SJSA1 (cell line): Measurements from ENCODE around the gene ADARB2. TPM values are rescaled to one million over a fixed set of nuclear protein-coding genes. Genes with fewer than 3 reads are reported as not detected.

ENCODE experiments used
- DNase-seq, 2 experiments: peaks; one replicate each; pipeline ENCODE4 v3.0.0-alpha.2; 2015 to 2020; ENCODE audit warnings: low spot score in 2 of 2, low read depth in 1 of 2
- H3K27ac ChIP-seq: fragments of 250-450 bp; sonication (Bioruptor Pico); 2 replicates; pipeline ENCODE4 v1.5.1; 2020; ENCODE audit warnings: mild to moderate bottlenecking, moderate library complexity
- H3K27me3 ChIP-seq: fragments of 250-450 bp; sonication (Bioruptor Pico); replicated peaks from 2 replicates; pipeline ENCODE4 v1.5.1; 2020; ENCODE audit warnings: mild to moderate bottlenecking, moderate library complexity
- H3K36me3 ChIP-seq: fragments of 250-450 bp; sonication (Bioruptor Pico); 2 replicates; pipeline ENCODE4 v1.5.1; 2020; ENCODE audit warnings: mild to moderate bottlenecking
- H3K4me1 ChIP-seq: fragments of 250-450 bp; sonication (Bioruptor Pico); replicated peaks from 2 replicates; pipeline ENCODE4 v1.6.1; 2021; ENCODE audit warnings: mild to moderate bottlenecking
- H3K4me3 ChIP-seq: fragments of 250-450 bp; sonication (Bioruptor Pico); 2 replicates; pipeline ENCODE4 v1.5.1; 2020; ENCODE audit warnings: mild to moderate bottlenecking
- H3K9me3 ChIP-seq: fragments of 250-450 bp; sonication (Bioruptor Pico); replicated peaks from 2 replicates; pipeline ENCODE4 v1.5.1; 2020; ENCODE audit warnings: mild to moderate bottlenecking
- total RNA-seq: library from RNA; depleted of rRNA; stranded (reverse); fragments of >200 nt; shearing (Covaris generic); gene quantifications from 2 replicates; pipeline ENCODE4 v1.2.3, GENCODE V29; 2014

The ADARB2 gene
- total RNA-seq, 1 experiment from 2014 or later = not detected

DNA sequence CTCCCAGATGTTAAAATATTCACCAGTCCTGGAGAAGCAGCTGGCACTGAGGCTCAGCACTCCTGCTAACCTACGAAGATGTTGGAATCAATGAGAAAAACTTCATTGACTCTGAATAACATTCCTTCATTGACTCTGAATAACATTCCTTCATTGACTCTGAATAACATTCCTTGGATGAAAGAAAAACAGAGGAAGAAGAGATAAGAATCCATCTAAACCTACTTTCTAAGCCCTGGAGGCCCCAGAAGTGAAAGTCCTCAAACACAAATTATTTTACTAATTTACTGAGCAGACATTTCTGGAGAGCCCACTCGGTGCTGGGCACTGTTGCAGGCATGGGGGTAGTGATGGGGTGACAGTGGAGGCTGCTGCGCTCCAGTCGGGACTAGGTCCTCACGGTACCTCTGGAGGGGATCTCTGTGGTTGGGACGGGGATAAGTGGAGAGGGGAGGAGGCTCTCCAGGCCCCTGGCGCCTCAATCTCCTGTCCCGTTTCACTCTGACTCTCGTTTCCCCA is 427.0 kb downstream of the ADARB2 start:
- Histone ChIP-seq H3K9me3 (no peaks in the 10 kb centered on the region), H3K4me3 (no peak overlapping the region)
- DNase-seq = no peak

DNA sequence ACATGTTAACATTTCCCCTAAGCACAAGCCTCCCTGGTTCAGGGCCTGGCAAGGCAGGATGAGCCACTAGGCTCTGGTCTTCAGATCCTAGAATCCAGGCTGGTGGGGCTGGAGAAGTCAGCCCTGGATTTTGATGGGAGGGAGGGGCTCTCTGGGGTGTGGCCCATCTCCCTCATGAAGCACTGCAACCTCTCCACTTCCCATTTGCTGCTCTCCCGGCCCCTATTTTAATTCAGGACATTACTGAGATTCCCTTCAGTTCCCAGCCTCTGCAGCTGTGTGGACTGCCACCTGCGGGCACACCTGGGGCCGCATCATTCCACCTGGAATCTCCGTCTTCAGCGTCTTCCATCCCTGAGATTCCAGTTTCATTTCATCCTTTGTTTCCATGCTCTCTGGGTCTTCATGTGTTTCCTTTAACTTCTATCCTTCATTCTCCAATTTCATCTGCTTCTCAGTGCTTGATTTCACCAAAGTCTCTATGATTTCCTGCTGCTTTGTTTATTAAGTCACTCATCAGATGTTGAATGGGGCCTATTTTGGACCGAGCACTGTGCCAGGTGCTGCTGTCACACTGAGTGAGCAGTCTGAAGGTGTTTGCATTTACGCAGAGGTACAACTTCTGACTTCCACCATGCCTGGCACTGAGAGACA is 427.6 kb downstream of the ADARB2 start:
- no peaks in the 10 kb centered on the region for H3K9me3 ChIP-seq
- no peak overlapping the region for H3K27ac ChIP-seq
- H3K4me1 ChIP-seq = no peaks in the 10 kb centered on the region
- no peaks in the 10 kb centered on the region for H3K36me3 ChIP-seq
- no peak for DNase-seq
- no peak overlapping the region for H3K4me3 ChIP-seq
- no peaks in the 10 kb centered on the region for H3K27me3 ChIP-seq

More for the DNA sequence above, 427.0 kb downstream of the ADARB2 start:
- Histone ChIP-seq H3K27ac (no peak overlapping the region), H3K36me3 (no peaks in the 10 kb centered on the region), H3K4me1 (no peaks in the 10 kb centered on the region), H3K27me3 (no peaks in the 10 kb centered on the region)

DNA sequence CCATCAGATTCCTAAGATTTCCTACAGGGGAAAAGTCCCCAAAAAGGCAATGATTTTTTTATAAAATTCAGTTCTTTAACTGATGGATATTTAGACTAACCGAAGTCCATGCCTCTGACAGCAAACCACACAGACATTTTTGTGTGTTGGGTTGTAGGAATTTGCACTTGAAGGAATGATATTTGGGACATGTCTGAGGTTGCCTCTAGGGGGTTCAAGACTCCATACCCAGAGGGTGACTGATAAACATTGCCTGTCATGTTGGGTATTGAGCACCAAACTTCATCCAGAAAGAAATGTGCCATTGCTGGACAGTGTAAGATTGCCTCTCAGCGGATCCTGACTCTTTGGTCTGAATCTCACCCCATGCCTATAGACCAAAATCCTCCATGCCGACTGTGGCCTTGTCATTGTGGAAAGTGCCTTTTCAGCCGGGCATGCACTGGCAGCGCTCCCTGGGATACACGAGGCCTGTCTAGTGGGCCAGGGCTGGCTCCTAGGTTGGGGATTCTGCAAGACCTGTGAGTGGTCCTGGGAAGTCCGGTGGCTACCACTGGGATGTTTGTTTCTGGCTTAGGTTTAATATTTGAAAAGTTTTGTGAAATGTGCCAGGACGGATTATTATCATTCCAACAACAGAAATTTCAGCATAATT is 428.2 kb downstream of the ADARB2 start:
- Histone ChIP-seq H3K36me3 (no peaks in the 10 kb centered on the region), H3K4me1 (no peaks in the 10 kb centered on the region), H3K9me3 (no peaks in the 10 kb centered on the region), H3K27ac (no peak overlapping the region), H3K27me3 (no peaks in the 10 kb centered on the region), H3K4me3 (no peak overlapping the region)
- no peak for DNase-seq

DNA sequence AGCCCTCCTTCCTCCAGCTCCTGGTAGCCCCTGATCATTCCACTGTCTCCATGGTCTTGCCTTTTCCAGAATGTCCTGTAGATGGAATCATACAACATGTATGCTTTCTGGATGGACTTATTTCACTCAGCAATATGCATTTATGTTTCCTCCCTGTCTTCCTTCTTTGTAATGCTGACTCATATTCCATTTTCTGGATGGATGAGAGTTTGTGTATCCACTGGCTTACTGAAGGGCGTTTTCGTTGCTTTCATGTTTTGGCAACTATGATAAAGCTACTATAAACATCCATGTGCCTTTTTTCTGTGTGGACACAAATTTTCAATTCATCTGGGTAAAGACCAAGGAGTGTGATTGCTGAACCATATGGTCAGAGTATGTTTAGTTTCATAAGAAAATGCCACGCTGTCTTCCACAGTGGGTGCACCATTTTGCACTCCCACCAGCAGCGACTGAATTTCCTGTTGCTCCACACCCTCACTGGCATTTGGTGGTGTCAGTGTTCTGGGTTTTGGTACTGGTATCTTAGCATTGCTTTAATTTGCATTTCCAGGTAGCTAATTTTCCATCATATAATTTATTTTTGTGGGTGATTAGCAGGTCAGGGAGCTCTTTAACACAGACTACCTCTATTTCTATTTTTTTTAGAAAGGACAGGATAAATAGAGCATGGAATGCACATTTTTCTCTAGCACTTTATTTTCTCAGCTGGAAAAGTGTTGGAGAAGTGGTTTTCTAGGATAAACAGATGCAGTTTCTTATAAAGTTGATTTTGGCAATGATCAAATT is 429.0 kb downstream of the ADARB2 start:
- H3K4me1 ChIP-seq = no peaks in the 10 kb centered on the region
- H3K27me3 ChIP-seq = no peaks in the 10 kb centered on the region
- no peaks in the 10 kb centered on the region for H3K36me3 ChIP-seq
- no peak overlapping the region for H3K4me3 ChIP-seq
- H3K9me3 ChIP-seq = no peaks in the 10 kb centered on the region
- no peak for DNase-seq
- no peak overlapping the region for H3K27ac ChIP-seq

DNA sequence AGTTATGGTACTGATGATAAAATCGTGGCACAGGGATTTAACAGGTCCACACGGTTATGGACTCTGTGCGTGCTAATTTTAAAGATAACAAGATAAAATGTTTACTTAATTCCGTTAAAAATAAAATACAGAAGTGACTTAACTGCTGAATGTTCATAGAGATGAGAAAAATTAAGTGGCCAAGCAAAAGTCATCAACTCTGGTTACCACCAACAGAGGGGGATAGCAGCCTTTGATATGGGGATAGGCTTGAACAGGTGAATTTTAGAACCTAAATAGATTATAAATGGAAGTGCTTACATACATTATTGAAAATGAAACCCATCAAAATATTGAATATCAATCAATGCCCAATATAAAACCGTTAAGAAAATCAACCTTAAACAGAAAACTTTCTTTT is 436.2 kb downstream of the ADARB2 start:
- Histone ChIP-seq H3K4me3 (no peak overlapping the region), H3K27ac (no peak overlapping the region), H3K27me3 (no peaks in the 10 kb centered on the region), H3K4me1 (no peaks in the 10 kb centered on the region), H3K36me3 (no peaks in the 10 kb centered on the region), H3K9me3 (no peaks in the 10 kb centered on the region)
- no peak for DNase-seq

DNA sequence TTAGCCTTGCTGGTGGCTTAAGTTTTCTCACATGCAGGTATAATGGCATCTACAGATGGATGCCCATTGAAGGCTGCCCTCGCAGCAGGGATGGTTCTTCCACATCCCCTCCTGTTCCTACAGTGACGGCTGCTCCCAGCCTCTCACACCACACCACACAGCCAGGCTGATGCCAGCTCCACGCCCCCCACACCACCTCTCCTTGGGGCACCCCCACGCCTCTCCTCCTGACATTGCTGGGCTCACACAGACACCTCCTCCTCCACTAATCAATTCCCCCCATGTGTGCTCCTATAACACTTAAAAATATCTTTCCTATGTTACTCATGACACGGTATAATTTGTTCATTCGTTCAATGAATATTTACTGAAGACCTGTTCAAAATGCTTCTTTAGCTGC is 437.1 kb downstream of the ADARB2 start:
- H3K27me3 ChIP-seq = no peaks in the 10 kb centered on the region
- no peaks in the 10 kb centered on the region for H3K9me3 ChIP-seq
- no peaks in the 10 kb centered on the region for H3K36me3 ChIP-seq
- no peak overlapping the region for H3K4me3 ChIP-seq
- no peak overlapping the region for H3K27ac ChIP-seq
- H3K4me1 ChIP-seq = no peaks in the 10 kb centered on the region
- DNase-seq = no peak

DNA sequence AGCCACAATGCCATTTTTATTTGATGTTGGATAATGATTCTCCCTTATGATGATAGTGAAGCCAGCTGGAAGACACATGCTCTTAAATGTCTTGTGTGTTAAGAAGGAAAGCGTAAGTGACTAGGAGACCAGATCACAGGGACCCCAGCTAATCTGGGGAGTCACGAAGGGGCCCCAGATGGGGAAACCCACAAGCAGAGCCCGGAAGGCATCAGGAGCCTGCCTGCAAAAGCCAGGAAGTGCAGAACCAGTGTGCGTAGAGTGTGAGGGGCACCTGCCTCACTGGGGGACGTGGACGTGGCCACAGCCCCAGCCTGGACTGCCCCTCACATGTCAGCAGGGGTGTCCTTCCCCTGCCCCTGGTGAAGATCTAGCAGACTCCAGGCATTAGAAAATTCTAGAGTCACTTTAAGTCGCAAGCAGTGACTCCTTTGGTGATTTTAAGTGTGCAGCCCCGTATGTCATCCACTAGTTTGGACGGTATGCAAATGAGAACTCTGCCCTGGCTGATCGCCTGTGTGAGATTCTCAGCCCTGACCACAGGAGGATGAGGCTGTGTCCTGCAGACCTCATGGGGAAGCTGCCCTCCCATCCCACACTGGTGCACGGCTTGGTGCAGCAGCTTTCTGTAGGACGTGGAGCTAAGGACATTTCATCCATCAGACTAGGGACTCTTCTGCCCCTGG is 438.1 kb downstream of the ADARB2 start:
- H3K27ac ChIP-seq = no peak overlapping the region
- no peaks in the 10 kb centered on the region for H3K4me1 ChIP-seq
- DNase-seq = no peak
- no peaks in the 10 kb centered on the region for H3K36me3 ChIP-seq
- no peaks in the 10 kb centered on the region for H3K27me3 ChIP-seq
- H3K9me3 ChIP-seq = no peaks in the 10 kb centered on the region
- no peak overlapping the region for H3K4me3 ChIP-seq

DNA sequence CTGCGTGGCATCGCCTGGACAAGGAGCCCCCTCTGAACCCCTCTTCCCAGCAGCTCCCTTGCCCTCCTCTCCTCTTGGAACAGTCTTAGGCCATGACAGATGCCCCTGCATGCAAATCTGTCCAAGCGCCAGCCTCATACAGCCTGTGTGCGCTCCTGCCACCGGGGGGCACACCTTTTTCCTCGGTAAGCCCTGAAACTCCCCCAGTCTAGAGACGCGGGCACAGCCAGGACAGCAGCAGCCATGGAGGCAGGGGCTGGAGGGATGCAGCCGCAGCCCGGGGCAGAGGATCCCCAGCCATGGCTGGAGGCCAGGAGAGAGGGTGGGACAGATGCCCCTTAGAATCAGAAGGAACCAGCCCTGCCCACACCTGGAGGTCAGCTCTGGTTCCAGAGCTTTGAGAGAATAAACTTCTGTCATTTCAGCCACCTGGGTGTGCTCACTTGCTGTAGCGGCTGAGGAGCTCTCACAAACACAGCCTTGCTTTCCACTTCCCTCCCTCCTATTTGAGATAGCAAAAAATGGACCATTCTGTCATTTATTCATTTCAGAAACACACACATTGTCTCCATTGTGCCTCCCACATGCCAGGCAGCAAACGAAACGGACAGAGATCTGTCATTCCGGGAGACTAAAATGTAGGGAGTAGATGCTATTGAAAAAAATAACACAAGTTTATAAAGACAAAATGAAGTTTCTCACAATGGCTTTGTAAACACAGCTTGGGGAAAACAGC is 439.6 kb downstream of the ADARB2 start:
- no peak overlapping the region for H3K27ac ChIP-seq
- no peak for DNase-seq
- no peaks in the 10 kb centered on the region for H3K9me3 ChIP-seq
- H3K4me3 ChIP-seq = no peak overlapping the region
- no peaks in the 10 kb centered on the region for H3K4me1 ChIP-seq
- H3K27me3 ChIP-seq = 0 out of 2 replicates have a peak, but pooled peaks cover 4% of the 10 kb centered on the region
- no peaks in the 10 kb centered on the region for H3K36me3 ChIP-seq

DNA sequence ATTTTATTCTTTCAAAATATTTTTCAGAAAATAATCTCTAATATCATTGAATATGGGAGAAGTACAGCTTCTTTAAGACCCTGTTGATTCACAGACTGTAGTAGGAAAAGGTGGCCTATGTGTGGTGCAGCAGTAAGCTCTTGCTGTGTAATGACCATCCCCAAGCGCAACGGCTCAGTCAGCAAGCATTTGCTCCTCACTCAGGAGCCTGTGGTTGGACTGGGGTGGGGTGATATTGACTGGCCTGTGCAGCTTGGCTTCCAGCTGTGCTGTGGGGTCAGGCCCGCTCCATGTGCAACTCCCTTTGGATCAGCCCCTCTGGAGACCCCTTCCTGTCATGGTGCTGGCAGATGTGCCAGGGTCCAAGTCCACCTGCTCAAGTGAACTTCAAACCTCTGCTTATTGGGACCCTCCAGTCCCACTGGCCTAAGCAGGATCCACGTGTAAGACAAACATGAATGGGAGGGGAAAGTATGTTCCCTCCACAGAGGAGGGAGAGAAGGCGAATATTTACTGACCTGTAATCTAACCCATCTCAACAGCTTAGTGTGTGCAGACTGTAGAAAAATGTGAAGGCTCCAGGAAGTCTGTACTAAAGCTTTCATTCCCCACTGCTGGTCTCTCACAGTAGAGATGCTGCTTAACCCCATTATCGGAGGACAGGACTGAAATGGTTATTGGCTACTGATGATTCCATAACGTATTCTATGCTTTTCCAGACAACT is 441.4 kb downstream of the ADARB2 start:
- Histone ChIP-seq H3K36me3 (no peaks in the 10 kb centered on the region), H3K27me3 (peaks cover 6% of the 10 kb centered on the region), H3K9me3 (no peaks in the 10 kb centered on the region), H3K4me1 (no peaks in the 10 kb centered on the region), H3K4me3 (no peak overlapping the region), H3K27ac (no peak overlapping the region)
- DNase-seq = no peak

DNA sequence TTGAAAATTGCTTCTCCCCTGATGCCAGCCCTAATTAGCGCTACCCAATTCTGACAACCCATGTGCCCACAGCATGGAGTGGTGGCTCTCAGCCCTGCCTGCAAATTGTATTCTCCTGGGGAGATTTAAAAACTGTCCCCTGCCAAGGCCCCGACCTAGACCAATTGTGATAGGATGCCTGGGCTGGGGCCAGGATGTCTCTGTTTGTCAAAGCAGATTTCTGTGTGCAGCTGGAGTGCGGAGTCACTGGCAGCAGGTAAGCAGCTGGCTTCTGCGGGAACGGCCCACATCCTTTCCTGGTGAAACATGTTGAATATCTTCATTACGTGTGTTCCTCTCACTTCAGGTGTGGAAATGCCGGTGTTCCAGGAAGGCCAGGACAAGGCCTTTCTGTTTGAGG is 442.6 kb downstream of the ADARB2 start:
- Histone ChIP-seq H3K27ac (no peak overlapping the region), H3K4me1 (no peaks in the 10 kb centered on the region), H3K4me3 (no peak overlapping the region)

DNA sequence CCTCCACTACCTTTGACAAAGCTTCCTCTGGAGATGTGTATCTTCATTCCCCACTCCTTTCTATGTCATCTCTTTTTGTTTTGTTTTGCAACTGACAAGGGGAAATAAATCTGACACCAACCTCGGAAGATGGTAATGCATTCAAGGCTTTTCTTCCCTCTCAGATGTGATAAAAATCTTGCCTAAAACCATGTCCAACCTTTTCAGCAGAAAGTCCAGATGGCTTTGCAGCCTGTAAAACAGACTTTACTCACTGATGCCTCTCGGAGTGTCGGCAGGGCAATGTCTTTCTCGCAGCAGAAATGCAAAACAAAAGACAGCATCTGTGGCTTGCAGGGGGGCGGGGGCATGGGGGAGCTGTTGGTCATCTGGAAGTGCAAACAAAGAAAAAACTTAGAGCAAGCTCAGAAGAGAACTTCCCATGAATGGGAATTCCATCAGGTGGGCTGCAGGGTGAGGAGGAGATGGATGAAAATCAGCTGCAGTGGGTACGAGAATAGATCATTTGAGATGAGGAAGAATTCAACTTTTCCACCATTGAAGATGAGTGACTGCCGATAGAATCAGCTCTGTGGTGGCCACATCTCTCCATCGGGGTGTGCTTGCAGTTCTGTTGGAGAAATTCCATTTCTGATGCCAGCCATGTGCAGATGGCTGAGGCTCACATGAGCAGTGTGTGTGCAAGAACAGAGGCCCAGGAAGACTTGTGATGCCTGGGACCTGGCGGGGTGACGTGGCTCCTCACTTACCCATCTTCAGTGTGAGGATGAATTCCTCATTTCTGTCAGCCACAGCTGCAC is 443.5 kb downstream of the ADARB2 start:
- Histone ChIP-seq H3K36me3 (no peaks in the 10 kb centered on the region), H3K9me3 (no peaks in the 10 kb centered on the region), H3K27ac (no peak overlapping the region), H3K4me1 (no peaks in the 10 kb centered on the region), H3K4me3 (no peak overlapping the region), H3K27me3 (peaks cover 14% of the 10 kb centered on the region)
- no peak for DNase-seq

More for the DNA sequence above, 442.6 kb downstream of the ADARB2 start:
- peaks cover 14% of the 10 kb centered on the region for H3K27me3 ChIP-seq
- DNase-seq = no peak
- H3K9me3 ChIP-seq = no peaks in the 10 kb centered on the region
- H3K36me3 ChIP-seq = no peaks in the 10 kb centered on the region

DNA sequence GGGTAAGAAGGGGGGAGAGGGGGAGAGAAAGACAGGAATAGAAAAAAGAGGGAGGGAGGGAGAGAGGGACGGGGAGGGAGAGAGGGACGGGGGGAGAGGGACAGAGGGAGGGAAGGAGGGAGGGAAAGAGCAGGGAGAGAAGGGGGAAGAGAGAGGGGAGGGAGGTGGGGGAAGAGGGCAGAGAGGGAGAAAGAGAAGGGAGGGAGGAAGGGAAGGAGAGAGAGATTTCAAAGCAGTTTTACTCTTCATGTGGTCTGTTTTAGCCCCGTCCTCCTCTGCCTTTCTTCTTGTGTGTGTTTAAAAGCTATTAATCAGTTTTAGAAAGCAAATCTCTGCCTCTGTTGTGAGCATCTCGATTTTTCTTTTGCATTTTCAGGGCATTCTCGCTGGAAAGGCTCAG is 444.2 kb downstream of the ADARB2 start:
- Histone ChIP-seq H3K4me3 (no peak overlapping the region), H3K4me1 (no peaks in the 10 kb centered on the region), H3K27me3 (peaks cover 14% of the 10 kb centered on the region), H3K9me3 (no peaks in the 10 kb centered on the region), H3K27ac (no peak overlapping the region), H3K36me3 (no peaks in the 10 kb centered on the region)
- DNase-seq = no peak
